ENCODE measurements around the gene ELAVL2.

The ELAVL2 gene

DNA sequence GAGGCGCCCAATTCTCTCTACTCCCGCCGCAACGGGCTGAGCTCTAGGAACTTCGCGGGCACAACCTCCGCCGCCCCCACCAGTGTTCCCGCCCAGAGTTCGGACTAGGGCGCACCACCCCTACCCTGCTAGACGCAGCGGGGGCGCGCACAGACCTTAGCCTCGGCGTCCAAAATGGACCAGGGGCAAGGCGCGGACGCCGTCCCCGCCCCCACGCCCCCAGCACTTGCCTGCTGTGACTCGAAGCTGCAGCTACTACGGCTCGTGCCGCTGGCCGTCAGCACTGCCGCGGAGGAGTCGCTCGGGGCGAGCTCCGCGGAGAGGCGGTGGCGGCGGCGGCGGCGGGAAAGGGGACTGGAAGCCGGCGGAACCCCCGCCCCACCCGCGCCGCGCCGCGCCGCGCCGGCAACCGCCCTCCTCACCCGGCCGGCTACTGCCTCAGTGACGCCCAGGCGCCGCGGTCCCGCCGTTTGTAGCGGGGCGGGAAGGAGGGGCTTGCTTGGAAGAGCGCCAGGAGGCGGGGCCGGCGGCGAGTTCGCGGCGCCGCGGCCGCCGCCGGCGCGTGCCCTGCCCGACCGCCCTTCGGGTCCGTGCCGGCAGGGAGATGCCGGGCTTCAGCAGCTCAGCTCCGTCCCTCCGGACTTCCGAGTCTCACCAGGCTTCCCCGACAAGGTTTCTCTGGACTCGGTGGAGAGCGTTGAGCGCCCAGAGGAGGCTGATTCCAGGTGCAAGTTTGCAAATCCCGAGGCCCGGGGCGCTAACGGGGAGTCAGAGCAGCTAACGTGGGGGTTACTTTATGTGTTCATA lies 4.5 kb downstream of the ELAVL2 start:
- no peak overlapping the region for H3K4me3 ChIP-seq (ENCODE audit: low read depth, low read length)
- no peaks in the 10 kb centered on the region for H3K4me1 ChIP-seq
- peak overlapping the region; percentile 56 for H3K4me2 ChIP-seq (ENCODE audit: low read length)
- H3K27ac ChIP-seq = no peak overlapping the region
- H3K36me3 ChIP-seq (ENCODE audit: control insufficient read depth, insufficient read depth, low read length) = no peaks in the 10 kb centered on the region
- no peak overlapping the region for H2AFZ ChIP-seq
- peaks cover 9% of the 10 kb centered on the region for H3K27me3 ChIP-seq (ENCODE audit: control insufficient read depth, insufficient read depth, low read length)
- H3K9ac ChIP-seq = no peak overlapping the region
- TF ChIP-seq, protein P1, sequence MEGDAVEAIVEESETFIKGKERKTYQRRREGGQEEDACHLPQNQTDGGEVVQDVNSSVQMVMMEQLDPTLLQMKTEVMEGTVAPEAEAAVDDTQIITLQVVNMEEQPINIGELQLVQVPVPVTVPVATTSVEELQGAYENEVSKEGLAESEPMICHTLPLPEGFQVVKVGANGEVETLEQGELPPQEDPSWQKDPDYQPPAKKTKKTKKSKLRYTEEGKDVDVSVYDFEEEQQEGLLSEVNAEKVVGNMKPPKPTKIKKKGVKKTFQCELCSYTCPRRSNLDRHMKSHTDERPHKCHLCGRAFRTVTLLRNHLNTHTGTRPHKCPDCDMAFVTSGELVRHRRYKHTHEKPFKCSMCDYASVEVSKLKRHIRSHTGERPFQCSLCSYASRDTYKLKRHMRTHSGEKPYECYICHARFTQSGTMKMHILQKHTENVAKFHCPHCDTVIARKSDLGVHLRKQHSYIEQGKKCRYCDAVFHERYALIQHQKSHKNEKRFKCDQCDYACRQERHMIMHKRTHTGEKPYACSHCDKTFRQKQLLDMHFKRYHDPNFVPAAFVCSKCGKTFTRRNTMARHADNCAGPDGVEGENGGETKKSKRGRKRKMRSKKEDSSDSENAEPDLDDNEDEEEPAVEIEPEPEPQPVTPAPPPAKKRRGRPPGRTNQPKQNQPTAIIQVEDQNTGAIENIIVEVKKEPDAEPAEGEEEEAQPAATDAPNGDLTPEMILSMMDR (IDR thresholded peaks at IDR 0.05) = no peak
- H3K79me2 ChIP-seq = no peaks in the 10 kb centered on the region
- no peaks in the 10 kb centered on the region for H3K9me3 ChIP-seq (ENCODE audit: control insufficient read depth, low read length)

- TF ChIP-seq, protein P1 (IDR thresholded peaks at IDR 0.05) = no peak
- peak overlapping the region; percentile 56 for H3K4me2 ChIP-seq (ENCODE audit: low read length)
- peaks cover 9% of the 10 kb centered on the region for H3K27me3 ChIP-seq (ENCODE audit: control insufficient read depth, insufficient read depth, low read length)
- H3K9ac ChIP-seq = no peak overlapping the region
- H3K36me3 ChIP-seq (ENCODE audit: control insufficient read depth, insufficient read depth, low read length) = no peaks in the 10 kb centered on the region
- H3K4me3 ChIP-seq (ENCODE audit: low read depth, low read length) = no peak overlapping the region
- no peaks in the 10 kb centered on the region for H3K4me1 ChIP-seq
- no peak overlapping the region for H2AFZ ChIP-seq
- H3K9me3 ChIP-seq (ENCODE audit: control insufficient read depth, low read length) = no peaks in the 10 kb centered on the region
- no peaks in the 10 kb centered on the region for H3K79me2 ChIP-seq
- no peak overlapping the region for H3K27ac ChIP-seq
These were observed 5.3 kb downstream of the ELAVL2 start for GRCh38 chr9:23820451-23821374.

- TF ChIP-seq, protein P1 (IDR thresholded peaks at IDR 0.05) = no peak
- H3K9me3 ChIP-seq (ENCODE audit: control insufficient read depth, low read length) = no peaks in the 10 kb centered on the region
- H3K9ac ChIP-seq = no peak overlapping the region
- H2AFZ ChIP-seq = no peak overlapping the region
- H3K4me1 ChIP-seq = no peaks in the 10 kb centered on the region
- H3K27me3 ChIP-seq (ENCODE audit: control insufficient read depth, insufficient read depth, low read length) = peaks cover 9% of the 10 kb centered on the region
- no peak overlapping the region for H3K27ac ChIP-seq
- H3K4me3 ChIP-seq (ENCODE audit: low read depth, low read length) = no peak overlapping the region
- H3K79me2 ChIP-seq = no peaks in the 10 kb centered on the region
- no peaks in the 10 kb centered on the region for H3K36me3 ChIP-seq (ENCODE audit: control insufficient read depth, insufficient read depth, low read length)
- no peak overlapping the region for H3K4me2 ChIP-seq (ENCODE audit: low read length)
These were observed 6.6 kb downstream of the ELAVL2 start for GRCh38 chr9:23819403-23819802.

DNA sequence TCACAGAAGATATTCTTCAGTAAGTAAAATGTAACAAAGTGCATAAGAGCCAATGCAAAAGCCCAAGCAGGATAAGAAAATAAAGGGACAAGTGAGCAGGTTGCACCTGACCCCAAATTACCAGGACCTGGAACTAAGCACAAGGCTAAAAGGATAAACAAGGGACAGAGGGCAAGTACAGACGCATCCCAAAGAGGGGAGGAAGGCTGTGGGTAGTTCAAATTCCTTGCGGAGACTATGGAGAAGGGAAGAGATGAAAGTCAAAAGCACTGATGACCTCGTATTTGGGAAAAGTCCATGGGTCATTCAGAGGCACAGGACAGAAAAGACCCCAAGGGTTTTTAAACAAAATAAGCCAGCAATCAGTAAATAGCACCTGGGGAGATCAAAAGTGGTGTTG lies 11.8 kb downstream of the ELAVL2 start:
- TF ChIP-seq, protein P1 (IDR thresholded peaks at IDR 0.05) = no peak
- Histone ChIP-seq H3K9me3 (ENCODE audit: control insufficient read depth, low read length) (no peaks in the 10 kb centered on the region), H3K9ac (no peak overlapping the region)

More for the DNA sequence above, 11.8 kb downstream of the ELAVL2 start:
- H3K4me3 ChIP-seq (ENCODE audit: low read depth, low read length) = no peak overlapping the region
- H3K27ac ChIP-seq = no peak overlapping the region
- H2AFZ ChIP-seq = no peak overlapping the region
- no peaks in the 10 kb centered on the region for H3K79me2 ChIP-seq
- no peaks in the 10 kb centered on the region for H3K27me3 ChIP-seq (ENCODE audit: control insufficient read depth, insufficient read depth, low read length)
- H3K4me1 ChIP-seq = no peaks in the 10 kb centered on the region
- no peak overlapping the region for H3K4me2 ChIP-seq (ENCODE audit: low read length)
- no peaks in the 10 kb centered on the region for H3K36me3 ChIP-seq (ENCODE audit: control insufficient read depth, insufficient read depth, low read length)

All from parathyroid adenoma (tissue), 2 donors.